ENCODE data around the gene VSIG1. TPM values are rescaled to one million over a fixed set of nuclear protein-coding genes. Genes with fewer than 3 reads are reported as not detected.

The VSIG1 gene
- total RNA-seq, 1 donor from 2014 or later = 0.54 TPM

GRCh38 chrX:108081110-108081509 lies 36.2 kb downstream of the VSIG1 start:
- DNase-seq (ENCODE audit: low spot score in 2 of 2, unreplicated experiment in 2 of 2) = no peak
- no peak for TF ChIP-seq CTCF (IDR thresholded peaks at IDR 0.05; ENCODE audit: unreplicated experiment)
- Mint-ChIP-seq H3K27me3 (ENCODE audit: low read depth) (no peaks in the 10 kb centered on the region), H3K9me3 (no peaks in the 10 kb centered on the region), H3K27ac (no peak overlapping the region), H3K36me3 (peaks cover 8% of the 10 kb centered on the region), H3K4me3 (no peak overlapping the region), H3K4me1 (no peaks in the 10 kb centered on the region)

- TF ChIP-seq CTCF (IDR thresholded peaks at IDR 0.05; ENCODE audit: unreplicated experiment) = no peak
- no peaks in the 10 kb centered on the region for H3K9me3 Mint-ChIP-seq
- H3K27me3 Mint-ChIP-seq (ENCODE audit: low read depth) = no peaks in the 10 kb centered on the region
- no peak overlapping the region for H3K4me3 Mint-ChIP-seq
- no peak for DNase-seq (ENCODE audit: low spot score in 2 of 2, unreplicated experiment in 2 of 2)
- H3K27ac Mint-ChIP-seq = no peak overlapping the region
- H3K4me1 Mint-ChIP-seq = peaks cover 14% of the 10 kb centered on the region
- H3K36me3 Mint-ChIP-seq = peaks cover 15% of the 10 kb centered on the region
These were observed 42.9 kb downstream of the VSIG1 start for GRCh38 chrX:108087792-108088191.

- Mint-ChIP-seq H3K27me3 (ENCODE audit: low read depth) (no peaks in the 10 kb centered on the region), H3K36me3 (peaks cover 15% of the 10 kb centered on the region), H3K4me3 (no peak overlapping the region), H3K9me3 (no peaks in the 10 kb centered on the region), H3K4me1 (peaks cover 14% of the 10 kb centered on the region), H3K27ac (peak overlapping the region; percentile 50)
- TF ChIP-seq CTCF (IDR thresholded peaks at IDR 0.05; ENCODE audit: unreplicated experiment) = no peak
- DNase-seq (ENCODE audit: low spot score in 2 of 2, unreplicated experiment in 2 of 2) = no peak
These were observed 43.6 kb downstream of the VSIG1 start for GRCh38 chrX:108088511-108088910.

- Mint-ChIP-seq H3K36me3 (peaks cover 8% of the 10 kb centered on the region), H3K4me1 (peaks cover 14% of the 10 kb centered on the region), H3K27me3 (ENCODE audit: low read depth) (no peaks in the 10 kb centered on the region), H3K27ac (no peak overlapping the region), H3K9me3 (no peaks in the 10 kb centered on the region), H3K4me3 (no peak overlapping the region)
- DNase-seq (ENCODE audit: low spot score in 2 of 2, unreplicated experiment in 2 of 2) = no peak
- TF ChIP-seq CTCF (IDR thresholded peaks at IDR 0.05; ENCODE audit: unreplicated experiment) = no peak
These were observed 45.8 kb downstream of the VSIG1 start for GRCh38 chrX:108090491-108091263.

- peak; percentile 82 to 92 for DNase-seq (ENCODE audit: low spot score in 2 of 2, unreplicated experiment in 2 of 2)
- no peak within 1 kb of the TSS for H3K27ac Mint-ChIP-seq
- no peak for TF ChIP-seq CTCF (IDR thresholded peaks at IDR 0.05; ENCODE audit: unreplicated experiment)
These were observed 46.5 kb downstream of the VSIG1 start, which contains the start of the genes ATG4A and PSMD10 for GRCh38 chrX:108091264-108091877. TSS of gene ATG4A (plus strand) at chrX:108091778. CDS start at chrX:108091827, 49 bp downstream. TSS of gene PSMD10 (minus strand) at chrX:108091542. CDS start at chrX:108091520, 22 bp downstream.

More at GRCh38 chrX:108091264-108091877, 46.5 kb downstream of the VSIG1 start, which contains the start of the genes ATG4A and PSMD10:
- peaks cover 8% of the 10 kb centered on the region for H3K36me3 Mint-ChIP-seq
- peaks cover 14% of the 10 kb centered on the region for H3K4me1 Mint-ChIP-seq
- no peaks in the 10 kb centered on the region for H3K9me3 Mint-ChIP-seq
- no peak within 1 kb of the TSS for H3K4me3 Mint-ChIP-seq
- no peaks in the 10 kb centered on the region for H3K27me3 Mint-ChIP-seq (ENCODE audit: low read depth)

Measured in mesothelial cell of epicardium (in vitro differentiated cells).